AG08396 (cell line): ENCODE measurements around the gene ABCA4.
A peak's percentile ranks its signal among the peaks of the same experiment; 100 is the strongest.
"Not testable (repeated sequence)": the region's sequence is repeated elsewhere in the genome, so short reads cannot be mapped to it uniquely, and the experiment has no call there.

Source experiments
- DNase-seq: peaks from one replicate; pipeline ENCODE4 v3.0.0; 2012; ENCODE audit warnings: low spot score, mixed read lengths

Gene ABCA4

GRCh38 chr1:94004924-94005323 lies 116.0 kb downstream of the ABCA4 start:
- no peak for DNase-seq

- no peak for DNase-seq
Observed at GRCh38 chr1:94002046-94002787, 118.7 kb downstream of the ABCA4 start.

- DNase-seq, result no peak
Observed at GRCh38 chr1:94001397-94002045, 119.4 kb downstream of the ABCA4 start.

DNA sequence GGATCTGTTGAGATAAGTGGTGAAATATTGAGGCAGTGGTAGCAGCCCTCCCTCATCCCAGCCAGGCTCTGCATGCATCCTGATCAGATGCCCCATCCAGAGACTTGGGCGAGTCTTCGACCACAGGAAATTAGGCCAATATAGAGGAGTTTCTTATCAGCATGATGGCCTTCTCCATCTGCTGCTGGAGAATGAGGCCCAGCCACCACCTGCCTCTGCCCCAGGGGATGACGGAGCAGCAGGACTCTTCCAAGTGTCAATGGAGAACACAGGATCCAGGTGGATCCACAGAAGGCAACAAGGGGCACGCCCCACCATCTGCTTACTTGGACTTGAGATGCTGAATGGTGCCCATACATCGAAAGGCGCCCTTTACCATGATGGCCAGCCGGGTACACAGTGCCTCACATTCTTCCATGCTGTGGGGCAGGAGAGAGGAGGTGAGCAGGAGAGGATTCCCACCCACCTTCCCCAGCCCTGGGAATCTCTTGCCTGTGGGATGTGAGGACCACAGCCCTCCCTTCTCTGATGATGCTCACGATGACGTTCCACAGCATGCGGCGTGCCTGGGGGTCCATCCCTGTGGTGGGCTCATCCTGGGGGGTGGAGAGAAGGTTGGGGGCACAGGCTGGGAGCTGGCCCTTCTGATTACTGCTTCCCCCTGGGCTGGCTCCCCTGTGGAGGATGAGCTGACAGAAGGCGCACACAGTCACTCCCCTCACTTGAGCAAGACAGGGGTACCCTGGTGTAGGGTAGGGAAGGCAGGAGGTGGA lies 120.3 kb downstream of the ABCA4 start:
- no peak for DNase-seq

- DNase-seq, result no peak
Observed at GRCh38 chr1:93999840-94000415, 121.0 kb downstream of the ABCA4 start.

DNA sequence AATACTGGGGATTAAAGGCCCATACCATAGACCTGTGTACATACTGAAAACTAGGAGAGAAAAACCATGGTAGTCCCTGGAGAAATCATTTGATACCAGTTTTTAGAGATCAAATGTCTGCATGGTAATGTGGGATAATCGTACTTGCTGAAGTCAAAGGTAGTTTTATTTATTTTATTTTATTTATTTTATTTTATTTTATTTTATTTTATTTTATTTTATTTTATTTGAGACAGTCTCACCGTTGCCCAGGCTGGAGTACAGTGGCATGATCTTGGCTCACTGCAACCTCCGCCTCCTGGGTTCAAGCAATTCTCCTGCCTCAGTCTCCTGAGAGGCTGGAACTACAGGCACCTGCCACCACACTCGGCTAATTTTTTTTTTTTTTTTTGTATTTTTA lies 122.4 kb downstream of the ABCA4 start:
- DNase-seq, result not testable (repeated sequence)

DNA sequence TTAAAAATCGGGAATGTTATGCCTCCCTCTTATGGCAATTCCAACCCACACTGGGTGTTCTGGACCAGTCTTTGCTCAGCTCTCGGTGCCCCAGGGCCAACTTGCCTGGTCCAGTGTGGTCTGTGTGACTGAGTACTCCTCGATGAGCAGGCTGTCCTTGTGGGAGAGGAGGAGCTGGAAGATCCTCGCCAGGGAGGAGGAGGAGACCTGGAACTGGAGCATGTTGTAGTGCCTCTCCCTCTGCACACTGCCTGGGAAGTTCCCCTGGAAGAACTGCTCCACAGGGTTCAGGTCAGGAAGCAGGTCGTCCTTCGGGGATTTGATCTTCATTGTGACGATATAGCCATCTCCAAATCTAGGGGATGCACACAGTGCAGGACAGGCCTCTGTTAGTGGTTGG lies 123.2 kb downstream of the ABCA4 start:
- DNase-seq, result no peak

DNA sequence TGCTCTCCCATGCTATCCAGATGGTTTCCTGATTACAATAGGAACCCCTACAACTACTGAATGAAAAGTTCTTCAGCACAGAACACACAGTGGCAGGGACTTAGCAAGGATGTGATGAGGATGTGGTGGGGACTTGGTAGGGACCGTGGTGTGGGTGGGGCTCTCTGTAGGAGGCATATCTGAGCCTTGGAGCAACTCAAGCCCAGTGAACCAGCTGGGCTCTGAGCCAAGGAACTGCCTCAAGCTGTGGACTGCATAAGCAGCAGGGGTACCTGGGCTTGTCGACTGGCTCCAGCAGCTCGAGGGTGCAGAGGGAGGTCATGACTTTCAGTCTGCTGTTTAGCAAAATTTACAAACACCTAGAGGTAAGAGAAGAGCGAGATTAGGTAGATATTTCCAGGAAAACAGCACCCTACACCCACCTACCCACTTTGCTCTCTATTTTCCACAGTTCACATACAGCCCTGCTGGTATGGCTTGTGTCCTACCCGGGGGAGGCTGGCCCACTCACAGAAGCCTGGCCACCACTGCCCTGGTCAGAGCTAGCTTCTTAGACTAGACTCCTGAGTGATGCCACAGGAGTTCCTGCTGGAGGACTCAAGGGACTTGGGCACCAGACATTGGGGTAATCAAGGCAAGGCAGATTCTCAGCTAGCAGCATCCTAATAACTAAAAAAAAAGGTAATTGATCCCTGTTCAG lies 125.0 kb downstream of the ABCA4 start:
- no peak for DNase-seq

DNA sequence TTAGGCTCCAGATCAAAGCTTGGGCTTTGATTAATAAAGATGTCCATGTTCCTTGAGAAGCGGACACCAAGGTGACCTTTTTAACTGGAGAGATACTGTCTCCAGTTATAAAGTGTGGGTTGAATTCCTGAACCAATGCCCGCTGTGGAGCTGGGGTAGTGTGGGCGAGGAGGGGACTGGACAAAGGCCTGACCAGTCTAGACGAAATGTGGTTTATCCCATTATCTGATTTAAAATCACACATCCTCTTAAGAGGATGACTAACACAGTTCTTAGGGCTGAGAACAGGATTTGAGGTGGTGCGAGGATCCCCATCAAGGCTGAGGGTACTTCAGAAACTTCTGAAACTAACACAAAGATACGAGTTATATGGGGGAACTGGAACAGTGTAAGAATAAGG lies 127.2 kb downstream of the ABCA4 start:
- no peak for DNase-seq

DNA sequence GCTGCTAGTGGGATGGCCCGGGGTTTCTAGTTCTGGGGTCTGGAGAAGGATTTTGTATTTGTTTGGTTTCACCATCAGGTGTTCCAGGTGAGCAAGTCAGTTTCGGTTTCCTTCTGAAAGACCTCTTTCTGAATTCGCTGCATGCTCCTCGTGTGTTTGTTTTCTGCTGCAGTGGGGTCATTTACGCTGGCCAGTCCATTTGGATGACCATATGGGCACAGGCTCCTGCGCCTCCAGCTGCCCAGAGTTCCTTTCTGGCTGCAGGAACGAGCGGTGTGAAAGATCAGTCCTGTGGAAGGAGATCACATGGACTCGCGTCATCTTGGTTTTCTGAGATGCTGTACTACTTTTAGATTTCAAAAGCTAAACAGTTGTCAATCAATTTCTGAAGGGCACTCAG lies 128.0 kb downstream of the ABCA4 start:
- no peak for DNase-seq

GRCh38 chr1:93992190-93992589 lies 128.8 kb downstream of the ABCA4 start:
- DNase-seq, result no peak

GRCh38 chr1:93991271-93991670 lies 129.7 kb downstream of the ABCA4 start:
- no peak for DNase-seq

GRCh38 chr1:93990477-93990876 lies 130.5 kb downstream of the ABCA4 start:
- DNase-seq, result not testable (repeated sequence)

GRCh38 chr1:93990010-93990409 lies 130.9 kb downstream of the ABCA4 start:
- no peak for DNase-seq

GRCh38 chr1:93989601-93990000 lies 131.3 kb downstream of the ABCA4 start:
- DNase-seq, result no peak

GRCh38 chr1:93988634-93989350 lies 132.2 kb downstream of the ABCA4 start:
- DNase-seq, result peak; percentile 53

DNA sequence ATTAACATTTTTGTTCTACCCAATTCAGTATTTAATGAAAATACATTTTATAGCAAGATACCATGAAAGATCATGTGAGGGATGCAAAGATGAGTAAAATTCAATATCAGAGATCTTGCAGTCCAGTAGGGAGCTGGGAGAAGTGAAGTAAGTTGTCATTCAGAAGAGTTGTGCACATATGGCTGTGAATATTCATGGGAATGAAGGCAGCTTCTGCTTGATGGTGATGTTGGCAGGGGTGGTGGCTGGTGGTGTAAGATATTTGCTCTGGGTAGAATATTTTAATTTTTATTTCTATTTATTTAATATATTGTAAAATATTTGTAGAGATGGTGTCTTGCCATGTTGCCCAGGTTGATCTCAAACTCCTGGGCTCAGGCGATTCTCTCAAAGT lies 139.7 kb downstream of the ABCA4 start:
- no peak for DNase-seq

GRCh38 chr1:93980320-93981273 lies 140.4 kb downstream of the ABCA4 start:
- no peak for DNase-seq

GRCh38 chr1:93979718-93980319 lies 141.1 kb downstream of the ABCA4 start:
- peak; percentile 46 for DNase-seq
